ENCODE measurements around the gene CSNK1G3.

Gene CSNK1G3

GRCh38 chr5:123514615-123515355 lies 2.8 kb downstream of the CSNK1G3 start:
- no peak for DNase-seq (ENCODE audit: low read depth)

- no peak for DNase-seq (ENCODE audit: low read depth)
Measured at GRCh38 chr5:123515904-123516303, 3.9 kb downstream of the CSNK1G3 start.

GRCh38 chr5:123517476-123517875 lies 5.5 kb downstream of the CSNK1G3 start:
- no peak for DNase-seq (ENCODE audit: low read depth)

GRCh38 chr5:123518111-123518510 lies 6.1 kb downstream of the CSNK1G3 start:
- no peak for DNase-seq (ENCODE audit: low read depth)

- DNase-seq (ENCODE audit: low read depth), result no peak
Measured at GRCh38 chr5:123520677-123521247, 8.8 kb downstream of the CSNK1G3 start.

GRCh38 chr5:123524146-123524545 lies 12.2 kb downstream of the CSNK1G3 start:
- DNase-seq (ENCODE audit: low read depth), result no peak

- no peak for DNase-seq (ENCODE audit: low read depth)
Measured at GRCh38 chr5:123527190-123527589, 15.2 kb downstream of the CSNK1G3 start.

GRCh38 chr5:123528065-123528464 lies 16.1 kb downstream of the CSNK1G3 start:
- no peak for DNase-seq (ENCODE audit: low read depth)

GRCh38 chr5:123528878-123529277 lies 16.9 kb downstream of the CSNK1G3 start:
- DNase-seq (ENCODE audit: low read depth), result no peak

GRCh38 chr5:123530728-123531127 lies 18.8 kb downstream of the CSNK1G3 start:
- DNase-seq (ENCODE audit: low read depth), result no peak

- DNase-seq (ENCODE audit: low read depth), result no peak
Measured at GRCh38 chr5:123535648-123536047, 23.7 kb downstream of the CSNK1G3 start.

- no peak for DNase-seq (ENCODE audit: low read depth)
Measured at GRCh38 chr5:123537256-123537655, 25.3 kb downstream of the CSNK1G3 start.

GRCh38 chr5:123537845-123538244 lies 25.9 kb downstream of the CSNK1G3 start:
- no peak for DNase-seq (ENCODE audit: low read depth)

GRCh38 chr5:123538670-123539459 lies 26.9 kb downstream of the CSNK1G3 start:
- no peak for DNase-seq (ENCODE audit: low read depth)

GRCh38 chr5:123540534-123540933 lies 28.6 kb downstream of the CSNK1G3 start:
- no peak for DNase-seq (ENCODE audit: low read depth)

- no peak for DNase-seq (ENCODE audit: low read depth)
Measured at GRCh38 chr5:123543438-123543837, 31.5 kb downstream of the CSNK1G3 start.

- DNase-seq (ENCODE audit: low read depth), result no peak
Measured at GRCh38 chr5:123545506-123545905, 33.5 kb downstream of the CSNK1G3 start.

GRCh38 chr5:123546657-123547056 lies 34.7 kb downstream of the CSNK1G3 start:
- no peak for DNase-seq (ENCODE audit: low read depth)

GRCh38 chr5:123549256-123549904 lies 37.4 kb downstream of the CSNK1G3 start:
- DNase-seq (ENCODE audit: low read depth), result peak; percentile 9

GRCh38 chr5:123554601-123555000 lies 42.6 kb downstream of the CSNK1G3 start:
- no peak for DNase-seq (ENCODE audit: low read depth)

GRCh38 chr5:123557907-123558306 lies 45.9 kb downstream of the CSNK1G3 start:
- DNase-seq (ENCODE audit: low read depth), result no peak

- no peak for DNase-seq (ENCODE audit: low read depth)
Measured at GRCh38 chr5:123558762-123559433, 46.9 kb downstream of the CSNK1G3 start.

Data from stimulated activated CD4-positive, alpha-beta T cell treated with anti-CD3 and anti-CD28 coated beads, Interleukin-2, amount 100 ng/mL, for 4 hours (primary cell).